HG02623 (cell line): ENCODE measurements around the gene SYNDIG1.

ENCODE experiments used
- ATAC-seq: cut with Tn5 transposase; IDR thresholded peaks from one replicate; pipeline ENCODE4 v1.9.1; 2021; ENCODE audit warnings: moderate library complexity; ENCODE audit not compliant: unreplicated experiment

SYNDIG1 gene

DNA sequence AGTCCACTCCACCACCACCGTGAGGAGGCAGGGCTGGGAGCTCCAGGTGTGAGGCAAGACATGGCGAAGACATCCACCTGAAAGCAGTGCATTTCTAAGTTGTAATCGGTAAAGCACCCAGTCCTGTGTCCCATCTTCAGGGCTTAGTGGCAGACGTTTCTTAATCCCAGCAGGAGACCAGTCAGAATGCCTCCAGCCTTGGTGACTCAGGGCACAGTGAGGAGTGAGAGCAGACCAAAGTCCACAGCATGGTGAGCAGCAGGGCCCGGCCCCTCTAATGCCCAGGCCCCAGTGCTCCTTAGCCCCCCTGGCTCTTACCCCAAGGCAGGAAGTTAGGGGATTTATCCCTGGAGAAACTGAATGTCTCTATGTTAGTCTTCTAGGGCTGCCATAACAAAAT lies 183.9 kb downstream of the SYNDIG1 start:
- ATAC-seq, result no peak

- ATAC-seq, result no peak
Measured at GRCh38 chr20:24654425-24654824, 185.0 kb downstream of the SYNDIG1 start.

DNA sequence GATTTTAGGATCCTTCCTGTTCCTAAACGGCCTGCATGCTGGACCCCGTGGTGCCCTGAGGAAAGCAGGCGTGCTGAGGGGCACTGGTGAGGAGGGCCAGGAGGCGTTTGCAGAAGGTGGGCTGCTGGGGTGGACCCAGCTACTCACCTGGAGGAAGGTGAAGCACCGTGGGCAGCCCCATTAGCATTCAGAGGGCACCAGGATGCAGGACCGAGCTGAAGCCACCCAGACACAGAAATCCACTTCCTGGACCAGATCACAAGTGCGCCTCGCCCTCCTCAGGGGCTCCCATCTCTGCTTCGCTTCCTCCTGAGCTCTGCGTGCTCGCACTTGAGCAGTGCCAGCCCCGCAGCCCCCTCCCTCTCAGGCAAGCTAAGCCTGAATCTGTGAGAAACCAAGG lies 187.0 kb downstream of the SYNDIG1 start:
- ATAC-seq, result no peak

DNA sequence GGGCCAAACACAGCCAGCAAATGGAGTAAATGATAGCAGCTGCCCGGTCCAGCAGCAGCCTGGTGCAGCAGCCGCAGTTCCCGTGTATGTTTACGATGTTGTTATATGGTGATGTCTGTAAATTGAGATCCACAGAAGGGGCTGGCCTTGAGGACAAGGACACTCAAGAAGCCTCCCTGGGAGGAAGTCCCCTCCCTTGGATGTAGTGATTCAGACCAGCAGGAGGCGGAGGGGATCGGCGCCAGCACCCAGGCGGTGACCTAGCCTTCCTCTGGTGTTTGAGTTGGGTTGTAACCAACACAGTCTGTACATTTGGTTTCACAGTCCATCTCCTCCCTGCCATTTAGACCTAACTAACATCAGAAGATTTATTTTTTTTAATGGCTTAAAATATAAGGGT lies 187.8 kb downstream of the SYNDIG1 start:
- no peak for ATAC-seq

DNA sequence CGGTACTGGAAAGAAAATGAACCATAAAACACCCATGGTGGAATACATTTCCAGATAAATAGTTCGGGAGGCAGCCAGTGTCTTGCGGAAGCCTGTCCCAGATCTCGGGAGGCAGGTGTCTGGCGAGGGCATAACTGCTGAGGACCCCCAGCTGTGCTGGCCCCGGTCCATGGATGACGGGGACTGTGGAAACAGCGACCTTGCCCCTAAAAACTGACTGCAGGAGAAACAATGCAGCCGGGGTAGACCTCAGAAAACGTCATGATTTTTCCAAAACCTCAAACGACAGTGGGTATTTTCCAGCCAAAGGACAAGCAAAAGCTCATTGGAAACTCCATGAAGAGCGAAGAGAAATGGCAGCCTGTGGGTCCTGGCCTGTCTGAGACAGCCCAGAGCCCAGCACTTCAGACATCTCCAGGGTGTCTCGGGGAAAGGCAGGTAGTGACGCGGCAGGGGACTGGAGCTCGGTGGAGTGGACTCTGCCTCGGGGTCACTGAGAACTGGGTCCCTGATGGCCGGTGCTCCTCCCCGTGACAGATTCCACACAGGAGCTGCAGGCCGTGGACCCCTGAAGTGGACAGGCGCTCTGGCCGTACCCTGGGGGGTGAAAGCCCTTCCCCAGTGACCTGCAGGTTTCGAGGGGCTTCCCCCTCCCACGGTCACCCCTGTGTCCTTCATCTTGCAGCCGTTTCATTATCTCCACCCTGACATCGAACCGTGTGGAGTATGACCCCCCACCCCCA lies 188.6 kb downstream of the SYNDIG1 start:
- ATAC-seq, result no peak

- ATAC-seq, result no peak
Measured at GRCh38 chr20:24658920-24659660, 189.7 kb downstream of the SYNDIG1 start.

- no peak for ATAC-seq
Measured at GRCh38 chr20:24659835-24660234, 190.4 kb downstream of the SYNDIG1 start.

DNA sequence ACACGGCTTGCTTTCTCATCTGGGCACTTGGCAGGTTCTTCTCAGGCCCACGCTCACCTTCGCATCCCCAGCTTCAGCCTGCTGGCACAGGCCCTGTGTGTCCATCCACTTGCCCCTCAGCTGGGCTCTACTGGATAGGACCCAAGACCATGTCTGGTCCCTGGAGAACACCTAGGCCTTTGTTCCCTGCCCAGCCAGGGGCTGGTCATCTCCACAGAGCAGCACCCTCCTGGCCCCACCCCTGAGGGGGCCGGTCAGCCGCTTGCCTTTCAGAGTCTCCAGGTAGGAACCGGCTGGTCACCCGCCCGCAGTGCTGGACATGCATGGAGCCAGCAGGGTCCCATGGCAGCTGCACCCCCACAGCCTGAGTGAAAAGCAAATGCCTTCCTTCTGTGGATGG lies 191.2 kb downstream of the SYNDIG1 start:
- no peak for ATAC-seq

- no peak for ATAC-seq
Measured at GRCh38 chr20:24661255-24661654, 191.8 kb downstream of the SYNDIG1 start.

- ATAC-seq, result no peak
Measured at GRCh38 chr20:24662322-24662721, 192.9 kb downstream of the SYNDIG1 start.

GRCh38 chr20:24662752-24663365 lies 193.4 kb downstream of the SYNDIG1 start:
- no peak for ATAC-seq

- ATAC-seq, result no peak
Measured at GRCh38 chr20:24663496-24663895, 194.1 kb downstream of the SYNDIG1 start.

GRCh38 chr20:24664266-24664986 lies 195.0 kb downstream of the SYNDIG1 start:
- no peak for ATAC-seq

DNA sequence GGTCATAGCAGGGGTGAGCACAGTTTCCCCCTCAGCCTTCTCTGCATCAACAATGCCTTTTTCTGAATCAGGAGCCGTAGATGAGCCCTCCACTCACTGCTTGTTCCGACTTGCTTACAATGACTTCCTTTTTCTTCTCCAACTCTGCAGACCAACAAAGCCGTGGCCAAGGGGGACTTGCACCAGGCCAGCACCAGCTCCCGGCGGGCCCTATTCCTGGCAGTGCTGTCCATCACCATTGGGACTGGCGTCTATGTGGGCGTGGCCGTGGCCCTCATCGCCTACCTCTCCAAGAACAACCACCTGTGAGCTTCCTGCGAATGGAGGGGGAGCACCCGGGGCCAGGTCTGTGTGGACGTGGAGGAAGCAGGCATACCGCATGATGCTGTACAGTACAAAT lies 195.8 kb downstream of the SYNDIG1 start:
- no peak for ATAC-seq

GRCh38 chr20:24665741-24666191 lies 196.3 kb downstream of the SYNDIG1 start:
- no peak for ATAC-seq

DNA sequence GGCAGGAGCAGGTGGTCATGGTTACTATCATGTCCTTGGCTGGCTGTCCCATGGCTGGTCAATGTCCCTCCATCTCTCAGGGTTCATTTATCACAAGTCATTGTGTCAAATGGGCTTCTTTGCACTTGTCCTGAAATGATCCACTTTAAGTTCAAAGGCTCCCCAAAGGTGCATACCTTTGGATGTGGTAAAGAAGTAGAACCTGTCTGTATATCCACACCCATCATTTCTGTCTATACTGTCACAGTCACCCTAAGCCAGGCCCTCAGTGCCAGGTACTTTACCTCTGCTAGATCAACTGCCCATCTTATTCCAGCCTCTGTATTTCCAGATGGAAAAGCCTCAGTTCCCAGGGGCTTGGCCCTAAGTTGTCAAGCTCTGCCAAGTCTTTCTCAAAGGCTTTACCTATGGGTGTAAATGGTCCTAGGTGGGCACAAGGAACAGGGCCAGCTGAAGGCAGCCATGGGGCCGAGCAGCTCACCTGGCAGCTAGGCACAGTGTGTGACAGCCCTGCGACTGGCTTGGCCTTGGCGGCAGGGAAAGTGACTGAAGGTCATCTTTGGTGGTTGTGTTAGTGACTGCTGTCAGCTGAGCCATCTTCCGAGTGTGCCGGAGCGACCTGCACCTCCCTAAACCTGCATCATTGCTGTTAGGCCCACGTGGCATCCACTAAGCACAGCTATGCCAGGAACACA lies 198.4 kb downstream of the SYNDIG1 start:
- ATAC-seq, result no peak

DNA sequence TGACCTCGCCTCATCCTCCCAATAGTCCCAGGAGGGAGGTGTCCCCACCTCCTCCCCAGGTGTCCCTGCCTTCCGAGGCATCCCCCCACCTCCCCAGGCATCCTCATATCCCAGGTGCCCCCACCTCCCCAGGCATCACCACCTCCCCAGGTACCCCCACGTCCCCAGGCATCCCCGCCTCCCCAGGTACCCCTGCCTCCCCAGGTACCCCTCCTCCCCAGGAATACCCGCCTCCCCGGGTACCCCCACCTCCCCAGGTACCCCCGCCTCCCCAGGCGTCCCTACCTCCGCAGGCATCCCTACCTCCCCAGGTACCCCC lies 198.9 kb downstream of the SYNDIG1 start:
- no peak for ATAC-seq

DNA sequence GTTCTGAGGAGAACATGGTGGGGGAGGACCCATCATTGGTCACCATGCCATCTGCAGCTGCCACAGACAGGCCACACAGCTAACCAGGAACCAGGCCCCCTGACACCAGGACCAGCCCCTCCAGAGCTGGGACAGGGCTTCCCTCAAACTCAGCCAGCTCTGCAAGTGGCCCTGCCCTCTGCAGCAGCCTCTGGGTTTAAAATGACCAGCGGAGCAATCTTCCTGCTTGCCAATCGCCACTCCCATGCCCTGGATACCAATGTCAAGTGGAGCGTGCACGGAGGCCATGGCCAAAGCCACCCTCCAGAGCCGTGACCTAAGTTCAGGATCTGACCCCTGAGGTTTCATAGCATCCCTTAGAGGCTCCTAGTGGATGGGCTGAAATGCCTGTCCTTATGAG lies 199.4 kb downstream of the SYNDIG1 start:
- no peak for ATAC-seq

DNA sequence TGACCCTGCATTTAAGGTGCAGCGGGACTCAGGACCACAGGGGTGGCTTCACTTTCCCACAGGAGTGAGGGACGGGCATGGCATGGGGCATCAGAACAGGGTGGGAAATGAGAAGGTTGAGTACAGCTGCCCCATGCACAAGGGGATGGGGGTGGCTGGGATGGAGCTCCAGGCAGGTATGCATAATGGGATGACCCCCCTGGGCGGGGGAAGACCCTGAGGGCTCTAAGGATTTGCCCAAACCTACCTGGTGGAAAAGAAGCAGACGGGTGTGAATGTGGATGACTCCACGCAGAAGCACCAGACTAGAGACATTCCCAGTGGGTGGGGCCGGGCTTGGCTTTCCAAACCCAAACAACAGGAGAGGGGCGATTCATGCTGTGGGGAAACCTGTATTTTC lies 200.3 kb downstream of the SYNDIG1 start:
- ATAC-seq, result no peak

- ATAC-seq, result no peak
Measured at GRCh38 chr20:24670341-24670872, 201.0 kb downstream of the SYNDIG1 start.

GRCh38 chr20:24670981-24671380 lies 201.6 kb downstream of the SYNDIG1 start:
- ATAC-seq, result no peak
